BJ (cell line): Measurements from ENCODE around the gene SFXN1. TPM values are rescaled to one million over a fixed set of nuclear protein-coding genes. Genes with fewer than 3 reads are reported as not detected.

Source experiments
- CTCF ChIA-PET: fragments of 350-600 bp; formaldehyde crosslinking; extraction: SDS; loops from one replicate; lab custom pipeline; 2021; ENCODE audit warnings: antibody characterized with exemption, inconsistent platforms; lab: Yijun Ruan, JAX
- POLR2A ChIA-PET: fragments of 300-600 bp; sonication (Branson Sonifier 250); formaldehyde crosslinking; extraction: SDS; loops from one replicate; lab custom pipeline; 2021; ENCODE audit warnings: antibody characterized with exemption; lab: Charles Lee
- DNase-seq: peaks from one replicate; pipeline ENCODE4 v3.0.0-alpha.2; 2011; ENCODE audit warnings: low read depth
- H3K27me3 ChIP-seq: 2 replicates; pipeline ENCODE4 v1.6.0; 2011; ENCODE audit warnings: low read length; ENCODE audit not compliant: control insufficient read depth, insufficient read depth
- H3K36me3 ChIP-seq: 2 replicates; pipeline ENCODE4 v1.5.1; 2011; ENCODE audit warnings: low read length; ENCODE audit not compliant: control insufficient read depth, insufficient read depth
- H3K4me3 ChIP-seq: 2 replicates; pipeline ENCODE4 v1.5.1; 2011; ENCODE audit warnings: low read depth, mild to moderate bottlenecking, control low read depth, low read length
- polyA plus RNA-seq: library from polyadenylated mRNA; depleted of rRNA; stranded (reverse); fragments of >200 nt; gene quantifications from 2 replicates; pipeline ENCODE4 v1.2.3, GENCODE V29; 2011
- TF ChIP-seq, protein P1 (sequence below): IDR thresholded peaks from 2 replicates; pipeline ENCODE4 v1.5.1; 2011; ENCODE audit warnings: low read depth, mild to moderate bottlenecking, control low read depth, inconsistent platforms, low read length, moderate library complexity; ENCODE audit not compliant: insufficient read depth

SFXN1 gene
- polyA plus RNA-seq, 1 experiment = 89.9 TPM

DNA sequence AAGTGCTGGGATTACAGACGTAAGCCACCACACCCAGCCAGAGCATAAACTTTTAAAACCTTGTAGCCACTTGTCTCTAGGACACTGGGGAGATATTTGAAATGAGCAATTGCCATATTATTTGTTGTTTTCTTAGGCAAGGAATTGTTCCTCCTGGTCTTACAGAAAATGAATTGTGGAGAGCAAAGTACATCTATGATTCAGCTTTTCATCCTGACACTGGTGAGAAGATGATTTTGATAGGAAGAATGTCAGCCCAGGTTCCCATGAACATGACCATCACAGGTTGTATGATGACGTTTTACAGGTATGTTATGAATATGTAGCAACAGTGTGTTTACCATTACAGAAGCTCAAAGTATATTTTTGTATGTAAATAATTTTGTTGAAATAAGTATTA is 30.5 kb downstream of the SFXN1 start:
- ChIA-PET CTCF (interaction anchor here (1.9 kb wide), 1 partner anchor 25 kb away, joined by 8 read pairs; no protein-coding TSS in a partner anchor), POLR2A (no interaction called here)
- TF ChIP-seq, protein P1, sequence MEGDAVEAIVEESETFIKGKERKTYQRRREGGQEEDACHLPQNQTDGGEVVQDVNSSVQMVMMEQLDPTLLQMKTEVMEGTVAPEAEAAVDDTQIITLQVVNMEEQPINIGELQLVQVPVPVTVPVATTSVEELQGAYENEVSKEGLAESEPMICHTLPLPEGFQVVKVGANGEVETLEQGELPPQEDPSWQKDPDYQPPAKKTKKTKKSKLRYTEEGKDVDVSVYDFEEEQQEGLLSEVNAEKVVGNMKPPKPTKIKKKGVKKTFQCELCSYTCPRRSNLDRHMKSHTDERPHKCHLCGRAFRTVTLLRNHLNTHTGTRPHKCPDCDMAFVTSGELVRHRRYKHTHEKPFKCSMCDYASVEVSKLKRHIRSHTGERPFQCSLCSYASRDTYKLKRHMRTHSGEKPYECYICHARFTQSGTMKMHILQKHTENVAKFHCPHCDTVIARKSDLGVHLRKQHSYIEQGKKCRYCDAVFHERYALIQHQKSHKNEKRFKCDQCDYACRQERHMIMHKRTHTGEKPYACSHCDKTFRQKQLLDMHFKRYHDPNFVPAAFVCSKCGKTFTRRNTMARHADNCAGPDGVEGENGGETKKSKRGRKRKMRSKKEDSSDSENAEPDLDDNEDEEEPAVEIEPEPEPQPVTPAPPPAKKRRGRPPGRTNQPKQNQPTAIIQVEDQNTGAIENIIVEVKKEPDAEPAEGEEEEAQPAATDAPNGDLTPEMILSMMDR = no peak
- Histone ChIP-seq H3K4me3 (no peak overlapping the region), H3K27me3 (no peaks in the 10 kb centered on the region), H3K36me3 (peaks cover 12% of the 10 kb centered on the region)
- DNase-seq = no peak

DNA sequence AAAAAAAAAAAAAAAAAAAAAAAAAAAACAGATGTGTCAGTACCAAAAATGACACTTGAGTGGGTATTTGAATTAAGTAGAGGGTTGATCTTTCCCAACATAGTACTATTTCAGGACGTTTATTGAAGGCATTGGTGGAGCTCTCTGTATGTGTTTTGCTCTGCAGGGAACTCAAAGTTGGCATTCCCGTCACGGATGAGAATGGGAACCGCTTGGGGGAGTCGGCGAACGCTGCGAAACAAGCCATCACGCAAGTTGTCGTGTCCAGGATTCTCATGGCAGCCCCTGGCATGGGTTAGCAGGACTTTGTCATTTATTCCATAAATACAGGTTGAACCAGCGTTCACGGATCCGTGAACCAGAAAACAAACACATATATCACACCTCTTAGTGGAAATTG is 34.9 kb downstream of the SFXN1 start:
- CTCF ChIA-PET = interaction anchor here (1.3 kb wide), 1 partner anchor 9 kb away, joined by 3 read pairs; no protein-coding TSS in a partner anchor
- POLR2A ChIA-PET = no interaction called here
- peaks cover 20% of the 10 kb centered on the region for H3K36me3 ChIP-seq
- no peaks in the 10 kb centered on the region for H3K27me3 ChIP-seq
- TF ChIP-seq, protein P1 = no peak
- no peak for DNase-seq
- no peak overlapping the region for H3K4me3 ChIP-seq

DNA sequence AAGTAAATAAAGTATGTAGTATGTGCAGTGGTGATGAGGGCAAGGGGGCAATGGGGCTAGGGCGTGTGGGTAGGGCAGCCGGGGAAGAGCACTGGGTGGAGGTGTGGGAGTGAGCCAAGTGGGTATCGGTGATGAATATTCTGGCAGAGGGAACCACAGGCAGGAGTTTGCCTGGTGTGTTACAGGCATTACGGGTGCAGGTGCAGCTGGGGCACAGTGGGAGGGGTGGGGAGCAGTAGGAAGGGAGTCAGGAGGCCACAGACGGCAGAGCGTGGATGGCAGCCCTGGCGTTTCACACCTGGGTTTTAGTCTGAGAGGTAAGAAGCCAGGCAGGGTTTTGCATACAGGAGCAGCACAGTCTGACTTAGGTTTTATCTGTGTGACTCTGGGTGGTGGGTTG is 35.4 kb downstream of the SFXN1 start:
- DNase-seq = no peak
- H3K4me3 ChIP-seq = no peak overlapping the region
- ChIA-PET POLR2A (no interaction called here), CTCF (no interaction called here)
- H3K27me3 ChIP-seq = no peaks in the 10 kb centered on the region
- peaks cover 22% of the 10 kb centered on the region for H3K36me3 ChIP-seq
- TF ChIP-seq, protein P1 = no peak

DNA sequence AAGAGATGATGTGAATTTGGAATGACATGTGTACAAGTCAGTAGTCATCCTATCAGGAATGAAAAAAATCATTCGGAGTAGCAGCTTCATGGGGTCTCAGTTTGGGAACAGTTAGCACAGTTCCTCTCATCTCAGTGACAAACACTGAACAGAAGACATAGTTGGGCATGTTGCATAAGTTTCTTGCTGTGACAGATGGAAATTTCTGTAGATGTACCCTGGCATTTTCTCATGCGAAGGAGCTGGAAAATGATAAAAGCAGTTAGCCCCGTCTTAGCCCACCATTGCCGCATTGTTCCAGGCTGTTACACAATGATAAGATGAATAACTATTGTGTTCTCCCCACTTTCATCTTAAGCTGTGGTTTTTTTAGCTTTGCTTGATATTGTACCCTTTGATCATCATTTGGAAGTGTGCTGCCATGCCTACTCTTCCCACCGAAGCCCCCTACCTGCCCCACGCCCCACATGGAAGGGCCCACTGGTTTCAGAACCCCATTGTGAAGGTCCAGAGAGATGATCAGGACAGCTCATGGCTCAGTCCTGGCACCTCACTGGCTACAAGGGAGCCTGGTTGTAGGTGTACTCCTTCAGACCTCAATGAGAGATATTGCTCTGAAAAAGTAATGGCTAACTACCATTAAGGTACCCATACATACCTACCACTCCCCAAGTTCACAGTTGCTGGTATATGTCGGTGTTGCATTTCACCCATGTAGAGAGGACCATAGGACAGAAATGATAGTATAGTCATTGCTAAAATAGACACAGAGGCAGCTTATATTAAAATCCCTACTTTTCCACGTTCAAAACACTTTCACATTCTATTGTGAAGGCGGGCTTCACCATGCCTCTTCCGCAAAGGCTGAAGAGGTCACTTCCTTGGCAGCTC is 38.8 kb downstream of the SFXN1 start:
- ChIA-PET POLR2A (no interaction called here), CTCF (interaction anchor here (0.6 to 0.9 kb wide), 2 partner anchors 13 to 78 kb away, joined by 3 to 4 read pairs; no protein-coding TSS in a partner anchor)
- H3K4me3 ChIP-seq = no peak overlapping the region
- TF ChIP-seq, protein P1 = no peak
- no peak for DNase-seq
- H3K27me3 ChIP-seq = no peaks in the 10 kb centered on the region
- peaks cover 18% of the 10 kb centered on the region for H3K36me3 ChIP-seq

DNA sequence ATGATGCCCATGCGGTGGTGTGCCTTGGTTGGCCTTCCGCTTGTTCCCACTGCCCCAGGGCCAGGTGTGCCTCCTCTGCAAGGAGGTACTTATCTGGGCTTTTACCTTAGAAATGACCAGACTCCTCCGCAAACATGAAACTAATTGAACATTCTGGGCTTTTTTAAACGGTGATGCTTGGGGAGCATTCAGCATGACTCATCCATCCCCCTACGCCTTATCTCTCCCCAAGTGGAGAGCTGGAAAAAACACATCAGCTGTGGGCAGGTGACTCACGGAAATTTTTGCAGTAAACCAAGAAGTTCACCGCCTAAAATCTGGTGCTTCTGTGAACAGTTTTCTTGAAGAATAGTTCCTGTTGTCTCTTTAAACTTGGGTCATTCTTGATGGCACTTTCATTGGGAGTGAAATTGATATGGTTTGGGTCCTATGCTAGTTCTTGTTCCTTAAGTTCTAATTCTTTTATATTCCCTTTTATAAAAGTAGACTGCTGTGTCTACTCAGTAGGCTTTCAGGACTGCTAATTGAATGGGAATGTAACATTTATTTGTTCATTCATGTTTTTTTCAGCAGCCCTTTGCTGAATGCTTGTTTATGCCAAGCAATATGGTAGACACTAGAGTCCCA is 39.6 kb downstream of the SFXN1 start:
- POLR2A ChIA-PET = no interaction called here
- peaks cover 24% of the 10 kb centered on the region for H3K36me3 ChIP-seq
- DNase-seq = peak; percentile 31
- CTCF ChIA-PET = interaction anchor here (0.6 kb wide), 1 partner anchor 77 kb away, joined by 4 read pairs; no protein-coding TSS in a partner anchor
- H3K27me3 ChIP-seq = no peaks in the 10 kb centered on the region
- no peak overlapping the region for H3K4me3 ChIP-seq
- TF ChIP-seq, protein P1 = no peak
